NCI-H345 (cell line): ENCODE data around the gene BTG4.

Experiments used
- DNase-seq: peaks from one replicate; lab custom pipeline; 2025; lab: John Stamatoyannopoulos, UW

Gene BTG4

DNA sequence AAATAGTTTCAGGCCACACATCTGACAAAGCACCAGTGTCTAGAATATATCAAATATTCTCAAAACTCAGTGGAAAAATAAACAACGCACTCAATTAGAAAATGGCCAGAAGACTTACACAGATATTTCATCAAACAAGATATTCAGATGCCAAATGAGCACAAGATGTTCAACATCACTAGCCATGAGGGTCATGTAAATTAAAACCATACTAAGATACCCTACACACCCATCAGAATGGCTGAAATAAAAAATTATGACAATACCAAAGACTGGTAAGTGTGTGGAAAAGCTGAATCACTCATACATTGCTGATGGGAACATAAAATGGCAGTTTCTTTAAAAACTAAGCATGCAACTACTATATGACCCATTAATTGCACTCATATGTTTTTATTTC, 21.7 kb downstream of the BTG4 start:
- no peak for DNase-seq

DNA sequence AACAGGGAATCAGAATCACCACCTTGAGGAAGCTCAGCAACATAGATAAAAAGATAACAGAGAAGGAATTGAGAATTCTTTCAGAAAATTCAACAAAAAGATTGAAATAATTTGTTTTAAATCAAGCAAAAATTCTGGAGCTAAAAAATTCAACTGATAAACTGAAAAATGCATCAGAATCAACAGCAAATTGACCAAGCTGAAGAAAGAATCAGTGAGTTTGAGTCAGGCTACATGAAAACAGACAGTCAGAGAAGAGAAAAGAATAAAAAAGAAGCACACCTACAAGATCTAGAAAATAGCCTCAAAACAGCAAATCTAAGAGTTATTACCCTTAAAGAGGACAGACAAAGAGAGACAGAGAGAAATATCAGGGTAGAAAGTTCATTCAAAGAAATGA, 28.8 kb downstream of the BTG4 start:
- DNase-seq = no peak

DNA sequence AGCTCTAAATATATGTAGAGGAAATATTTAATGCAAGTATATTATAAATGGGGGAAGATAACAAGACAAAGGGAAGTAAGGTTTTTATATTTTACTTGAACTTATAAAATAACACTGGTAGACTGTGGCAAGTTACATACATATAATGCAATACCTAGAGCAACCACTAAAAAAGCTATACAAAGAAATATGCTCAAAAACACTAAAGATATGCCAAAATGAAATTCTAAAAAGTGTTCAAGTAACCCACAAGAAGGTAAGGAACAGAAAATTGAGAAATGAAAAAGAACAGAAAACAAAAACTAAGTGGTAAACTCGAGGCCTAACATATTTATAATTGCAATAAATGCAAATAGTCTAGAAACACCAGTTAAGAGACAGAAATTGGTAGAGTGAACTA, 32.5 kb downstream of the BTG4 start:
- no peak for DNase-seq

GRCh38 chr11:111477898-111478297, 34.3 kb downstream of the BTG4 start:
- DNase-seq = no peak

GRCh38 chr11:111476956-111477355, 35.2 kb downstream of the BTG4 start:
- DNase-seq = no peak

GRCh38 chr11:111476366-111476765, 35.8 kb downstream of the BTG4 start:
- no peak for DNase-seq

DNA sequence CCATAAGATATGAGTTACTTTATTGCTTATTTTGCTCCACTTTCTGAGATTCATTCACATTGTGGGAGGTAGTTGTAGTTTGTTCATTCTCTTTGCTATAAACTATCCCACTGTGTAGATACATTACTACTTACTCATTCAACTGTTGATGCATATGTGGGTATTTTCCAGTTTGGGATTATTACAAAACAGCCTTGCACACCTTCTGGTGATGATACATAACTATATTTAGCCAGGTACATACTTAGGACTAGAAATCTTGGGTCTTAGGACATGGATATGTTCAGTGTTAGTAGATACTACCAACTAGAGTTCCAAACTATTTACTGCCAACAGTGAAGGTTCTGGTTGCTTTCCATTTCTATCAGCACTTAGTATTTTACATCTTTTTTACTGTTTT, 37.8 kb downstream of the BTG4 start:
- no peak for DNase-seq

- DNase-seq = no peak
These were observed 40.0 kb downstream of the BTG4 start for GRCh38 chr11:111472228-111472627.

GRCh38 chr11:111469200-111469599, 43.0 kb downstream of the BTG4 start:
- no peak for DNase-seq

GRCh38 chr11:111466615-111467014, 45.6 kb downstream of the BTG4 start:
- no peak for DNase-seq

DNA sequence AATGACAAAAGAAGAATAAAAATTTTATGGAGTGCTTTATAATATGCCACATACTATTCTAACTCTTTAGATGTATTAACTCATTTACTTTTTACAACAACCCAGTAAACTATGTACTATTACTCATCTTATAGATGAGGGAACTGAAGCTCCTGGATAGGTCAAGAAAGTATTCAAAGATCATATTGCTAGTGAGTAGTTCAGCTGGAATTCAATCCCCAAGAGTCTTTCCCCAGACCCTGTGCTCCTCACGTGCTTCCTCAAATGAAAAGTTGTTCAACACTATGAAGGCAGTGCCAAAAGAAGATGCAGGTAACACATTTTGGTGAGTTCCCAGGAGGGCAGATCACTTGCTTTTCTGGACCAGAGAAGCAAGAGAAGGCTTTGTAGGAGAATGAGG, 46.8 kb downstream of the BTG4 start:
- DNase-seq = no peak

DNA sequence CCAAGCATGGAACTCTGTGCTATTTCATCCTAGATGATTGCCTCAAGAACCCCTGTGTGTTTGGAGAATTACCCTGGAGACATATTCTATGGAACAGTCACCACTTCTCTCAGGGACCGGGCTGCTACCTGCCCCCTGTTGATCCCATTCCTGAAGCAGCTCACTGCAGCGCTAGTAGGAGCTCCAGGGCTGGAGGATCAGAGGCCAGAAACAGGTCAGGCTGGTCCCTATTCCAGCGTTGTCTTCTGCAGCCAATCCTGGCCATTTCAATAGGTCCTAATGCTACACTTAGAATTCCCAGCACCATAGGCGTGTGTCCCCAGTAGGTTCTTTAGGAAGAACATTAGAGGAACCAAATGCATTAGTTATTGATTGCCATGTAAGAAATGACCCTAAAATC, 48.9 kb downstream of the BTG4 start:
- no peak for DNase-seq

DNA sequence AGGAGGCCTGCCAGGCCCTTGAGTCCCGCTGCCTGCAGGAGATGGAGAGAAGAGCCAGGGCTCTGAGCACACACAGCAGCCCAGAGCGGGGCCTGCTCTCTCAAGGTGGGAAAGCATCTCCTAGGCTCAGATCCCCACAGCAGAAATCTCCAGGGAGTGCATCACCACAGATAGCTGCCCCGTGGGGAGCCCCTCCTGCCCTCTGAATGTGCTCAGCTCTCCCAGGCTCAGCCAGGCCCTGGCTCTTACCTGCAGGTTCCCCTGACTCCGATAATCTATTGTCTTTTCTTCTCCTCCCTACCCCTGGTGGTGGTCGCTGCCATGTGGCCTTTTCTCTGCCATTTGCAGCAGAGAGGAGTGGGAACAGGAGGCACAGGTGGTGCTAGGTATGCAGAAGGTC, 49.9 kb downstream of the BTG4 start:
- no peak for DNase-seq

- DNase-seq = no peak
These were observed 50.5 kb downstream of the BTG4 start for GRCh38 chr11:111461460-111462235.

GRCh38 chr11:111460856-111461255, 51.3 kb downstream of the BTG4 start:
- DNase-seq = no peak

DNA sequence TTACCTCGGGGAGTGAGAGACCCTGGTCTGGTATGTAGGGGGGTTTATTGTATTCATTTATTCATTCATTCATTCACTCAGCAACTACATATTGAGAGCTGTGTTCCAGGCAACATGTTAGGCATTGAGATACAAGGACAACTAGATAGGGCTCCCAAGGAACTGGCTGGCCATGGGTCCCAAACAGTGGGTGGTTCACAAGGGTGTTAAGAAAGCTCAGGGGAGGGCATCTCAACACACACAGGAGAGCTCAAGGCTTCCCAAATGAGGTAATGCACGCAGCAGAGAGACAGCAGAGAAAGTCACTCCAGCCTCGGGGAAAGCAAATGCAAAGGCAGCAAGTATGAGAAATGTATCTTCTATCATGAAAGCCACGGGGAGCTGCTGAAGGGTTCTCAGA, 51.8 kb downstream of the BTG4 start:
- DNase-seq = no peak

DNA sequence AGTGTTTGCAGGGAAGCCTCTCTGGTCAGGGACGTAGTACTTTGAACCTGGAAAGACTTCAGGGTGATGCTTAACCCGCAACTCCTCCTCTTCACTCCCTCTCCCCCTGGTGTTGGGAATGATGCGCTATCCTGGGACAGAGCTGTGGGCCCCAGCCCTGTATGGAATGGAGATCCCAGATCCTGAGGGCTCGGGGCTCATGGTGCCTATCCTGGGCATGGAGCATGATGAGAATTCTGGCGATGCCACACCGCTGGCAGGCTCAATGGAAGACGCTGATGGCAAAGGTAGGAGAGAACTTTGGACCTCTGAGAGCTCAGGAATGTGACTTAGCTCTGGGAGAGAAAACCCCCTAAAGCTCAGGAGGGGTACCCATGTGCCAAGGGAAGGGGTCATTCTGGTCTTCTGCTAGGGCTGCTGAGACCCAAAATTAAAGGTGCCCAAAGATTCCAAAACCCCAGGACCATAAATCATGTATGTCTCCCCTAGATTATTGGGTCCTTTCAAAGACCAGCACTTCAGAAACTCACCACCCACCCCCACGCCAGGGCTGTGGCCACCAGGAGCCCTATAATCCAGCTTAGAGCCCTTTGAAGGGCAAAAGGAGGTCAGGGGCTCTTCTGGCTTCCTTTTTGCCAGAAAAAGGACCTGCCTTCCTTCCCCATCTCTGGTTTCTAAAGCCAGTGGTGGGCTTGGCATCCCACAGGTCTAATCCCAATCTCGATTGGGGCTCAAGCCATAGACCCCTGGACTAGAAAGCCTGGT, 52.5 kb downstream of the BTG4 start:
- DNase-seq = no peak

GRCh38 chr11:111457731-111458368, 54.3 kb downstream of the BTG4 start:
- DNase-seq = no peak

DNA sequence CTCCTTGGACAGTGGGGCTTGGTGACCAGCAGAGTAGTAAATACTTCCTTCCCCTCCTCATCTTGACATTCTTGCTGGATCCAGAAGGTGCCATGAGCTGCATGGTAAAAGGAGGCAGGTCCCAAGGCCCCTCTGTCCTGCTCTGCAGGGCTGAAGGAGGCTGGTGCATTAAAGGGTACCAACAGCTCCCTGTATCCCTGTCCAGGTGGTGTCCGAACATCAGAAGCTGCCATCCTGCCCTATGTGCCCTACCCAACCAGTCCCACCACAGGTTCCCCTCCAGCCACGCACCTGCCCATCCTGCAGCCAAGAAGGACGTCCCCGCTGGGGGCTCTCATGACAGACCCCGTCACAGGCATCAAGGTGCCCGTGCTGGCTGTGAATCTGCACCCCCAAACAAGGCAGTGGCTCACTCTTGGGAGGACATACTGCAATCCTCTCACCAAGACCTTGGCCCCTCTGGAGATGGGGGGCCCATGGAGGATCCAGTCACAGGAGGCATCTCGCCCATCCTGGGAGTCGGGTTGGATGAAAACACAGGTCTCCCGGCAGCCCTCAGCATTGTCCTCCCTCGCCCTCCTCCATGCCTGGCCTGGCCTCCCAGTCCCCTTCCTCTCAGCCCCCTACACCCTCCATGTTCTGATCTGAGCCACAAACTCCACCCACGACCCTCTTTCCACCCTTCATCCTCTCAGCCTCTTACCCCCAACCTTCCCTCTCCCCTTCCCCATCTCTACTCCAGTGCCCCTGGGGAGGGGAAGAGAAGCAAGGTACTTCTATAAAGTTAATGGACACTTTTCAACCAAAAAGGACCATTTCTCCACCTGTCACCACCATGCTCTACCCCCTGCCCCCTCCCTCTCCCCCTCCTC, 55.1 kb downstream of the BTG4 start:
- no peak for DNase-seq

GRCh38 chr11:111456086-111456858, 55.9 kb downstream of the BTG4 start:
- DNase-seq = no peak
